HepG2 (cell line): Measurements from ENCODE around the gene DEFB123. TPM values are rescaled to one million over a fixed set of nuclear protein-coding genes. Genes with fewer than 3 reads are reported as not detected.

Experiments used
- ATAC-seq: fragments of 200-7000 bp; cut with Tn5 transposase; 3 replicates; pipeline ENCODE4 v1.9.1; 2020; ENCODE audit warnings: mild to moderate bottlenecking, moderate library complexity
- BruUV-seq: library from RNA; stranded (reverse); fragments of 400-500 nt; replicated peaks from 2 replicates; lab custom pipeline; 2021; lab: Mats Ljungman, UMichigan
- CTCF ChIA-PET: fragments of 300-600 bp; formaldehyde crosslinking; extraction: SDS; loops from one replicate; lab custom pipeline; 2021; ENCODE audit warnings: low total read pairs, inconsistent platforms, low intra/inter-chr PET ratio; lab: Yijun Ruan, JAX
- POLR2A ChIA-PET: fragments of 350-600 bp; sonication (Branson Sonifier 250); formaldehyde crosslinking; loops from one replicate; lab custom pipeline; 2020; ENCODE audit warnings: antibody characterized with exemption, inconsistent platforms; lab: Yijun Ruan, JAX
- DNase-seq: peaks from one replicate; pipeline ENCODE4 v3.0.0-alpha.2; 2015; ENCODE audit warnings: low spot score
- FAIRE-seq: peaks from 3 replicates; lab custom pipeline; 2011; peaks lifted over from hg19 to GRCh38; lab: Jason Lieb, UNC
- H2AFZ ChIP-seq: one replicate; pipeline ENCODE4 v1.6.1; 2011; ENCODE audit warnings: low read length, inconsistent platforms
- H3K27ac ChIP-seq: fragments of 300-600 bp; 3 replicates; pipeline ENCODE4 v1.8.0; 2011; ENCODE audit warnings: mixed run types, mild to moderate bottlenecking, mixed read lengths, low read length, inconsistent platforms; ENCODE audit not compliant: insufficient read depth; ENCODE audit errors: extremely low read length
- H3K27me3 ChIP-seq, 2 experiments: fragments of 200-600 bp in 1 of 2; 2 replicates in 1 of 2; 3 replicates in 1 of 2; pipeline versions ENCODE4 v1.6.0 to v1.8.0; 2011; ENCODE audit warnings: low read length in 2 of 2, mild to moderate bottlenecking in 2 of 2, moderate library complexity in 2 of 2, inconsistent platforms in 1 of 2; ENCODE audit not compliant: insufficient read depth in 2 of 2, control insufficient read depth in 1 of 2
- H3K36me3 ChIP-seq, 2 experiments: fragments of 200-600 bp in 1 of 2; replicated peaks in 1 of 2; 2 replicates in 1 of 2; 3 replicates in 1 of 2; pipeline versions ENCODE4 v1.5.1 to v1.8.0; 2011; ENCODE audit warnings: low read length in 2 of 2, inconsistent platforms in 1 of 2; ENCODE audit not compliant: insufficient read depth in 2 of 2, control insufficient read depth in 1 of 2
- H3K4me1 ChIP-seq: 2 replicates; pipeline ENCODE4 v1.5.1; 2012; ENCODE audit warnings: low read length, inconsistent platforms; ENCODE audit not compliant: insufficient read depth
- H3K4me2 ChIP-seq: 2 replicates; pipeline ENCODE4 v1.6.0; 2011; ENCODE audit warnings: low read depth, low read length, inconsistent platforms
- H3K4me3 ChIP-seq, 3 experiments: fragments of 200-600 bp in 1 of 3; sonication (generic), shearing (Covaris generic) in 1 of 3; replicated peaks in 1 of 3; 2 replicates each; pipeline ENCODE4 v1.5.1; 2011 to 2016; ENCODE audit warnings: low read length in 3 of 3, inconsistent platforms in 2 of 3, low read depth in 2 of 3, mild to moderate bottlenecking in 2 of 3, control low read depth in 1 of 3, mixed read lengths in 1 of 3; ENCODE audit not compliant: insufficient read depth in 1 of 3
- H3K79me2 ChIP-seq: one replicate; pipeline ENCODE4 v1.6.1; 2011; ENCODE audit warnings: low read length, inconsistent platforms; ENCODE audit not compliant: insufficient read depth
- H3K9ac ChIP-seq: 2 replicates; pipeline ENCODE4 v1.6.0; 2011; ENCODE audit warnings: mild to moderate bottlenecking, low read depth, low read length, inconsistent platforms; ENCODE audit not compliant: insufficient read depth
- H3K9me3 ChIP-seq: 2 replicates; pipeline ENCODE4 v1.5.1; 2012; ENCODE audit warnings: mild to moderate bottlenecking, low read length
- H4K20me1 ChIP-seq: 2 replicates; pipeline ENCODE4 v1.6.0; 2011; ENCODE audit warnings: inconsistent platforms, mild to moderate bottlenecking, low read length, moderate library complexity; ENCODE audit not compliant: insufficient read depth
- ATRX ChIP-seq: sonication (generic); formaldehyde crosslinking; IDR thresholded peaks from 2 replicates; pipeline ENCODE4 v1.4.0; 2020; ENCODE audit warnings: missing genetic modification reagents, borderline replicate concordance
- EZH2 ChIP-seq: conservative IDR thresholded peaks from 2 replicates; pipeline ENCODE4 v1.6.1; 2012; ENCODE audit warnings: mild to moderate bottlenecking, low read depth, low read length, moderate library complexity
- ZNF205 ChIP-seq: IDR thresholded peaks from 2 replicates; pipeline ENCODE4 v1.6.1; 2018; ENCODE audit warnings: missing biosample characterization, missing genetic modification reagents
- ZNF282 ChIP-seq: fragments of 450-650 bp; IDR thresholded peaks from 2 replicates; pipeline ENCODE4 v1.6.1; 2018; ENCODE audit not compliant: partially characterized antibody
- ZNF44 ChIP-seq: sonication (generic); formaldehyde crosslinking; IDR thresholded peaks from 2 replicates; pipeline ENCODE4 v1.5.1; 2020; ENCODE audit warnings: mild to moderate bottlenecking, missing genetic modification reagents
- ZSCAN22 ChIP-seq: sonication (generic); formaldehyde crosslinking; IDR thresholded peaks from 2 replicates; pipeline ENCODE4 v1.4.0; 2020; ENCODE audit warnings: mild to moderate bottlenecking, missing genetic modification reagents
- WGBS: methylation state at CpG from one replicate; pipeline ENCODE4 v1.1.6; 2017; ENCODE audit warnings: low lambda C conversion rate; 5-methylcytosine and 5-hydroxymethylcytosine counted together
- in situ Hi-C: cut with HindIII; loops from 2 replicates; pipeline ENCODE4 v1.10.0; 2017; ENCODE audit warnings: low pct_unique_long_range_greater_than_20kb; ENCODE audit not compliant: extremely low pct_ligation_motif_present
- intact Hi-C: fragments of 100-400 bp; cut with micrococcal nuclease; formaldehyde crosslinking; loops from one replicate; pipeline ENCODE4 v1.10.0; 2022; ENCODE audit not compliant: unreplicated experiment
- polyA plus RNA-seq, 8 experiments: library from polyadenylated mRNA; depleted of rRNA in 3 of 8; stranded (reverse) in 7 of 8; unstranded in 1 of 8; fragments of >200 nt; fragmentation: Illumina TruSeq in 4 of 8; extraction: Trizol in 4 of 8; gene quantifications; 2 replicates each; pipeline versions ENCODE4 v1.2.1 to v1.2.3, GENCODE V29; 2011 to 2016; ENCODE audit warnings: low read depth in 4 of 8, missing spikeins in 1 of 8, mixed read lengths in 1 of 8; ENCODE audit not compliant: insufficient read depth in 1 of 8
- total RNA-seq, 5 experiments: library from RNA; depleted of rRNA; stranded (reverse); fragments of >200 nt; fragmentation: Illumina TruSeq; extraction: Trizol; gene quantifications; 2 replicates each; pipeline ENCODE4 v1.2.3, GENCODE V29; 2016; ENCODE audit warnings: low read depth in 1 of 5
- TF ChIP-seq, protein P1 (sequence below): sonication (generic); formaldehyde crosslinking; IDR thresholded peaks from 2 replicates; pipeline ENCODE4 v1.5.0; 2020; ENCODE audit warnings: mild to moderate bottlenecking, missing genetic modification reagents, borderline replicate concordance
- TF ChIP-seq, protein P2 (sequence below): sonication (generic); formaldehyde crosslinking; IDR thresholded peaks from 2 replicates; pipeline ENCODE4 v1.5.0; 2020; ENCODE audit warnings: missing genetic modification reagents
- TF ChIP-seq, protein P3 (sequence below): sonication (generic); formaldehyde crosslinking; IDR thresholded peaks from 2 replicates; pipeline ENCODE4 v1.9.0; 2021; ENCODE audit warnings: missing genetic modification reagents, mild to moderate bottlenecking, borderline replicate concordance

Gene DEFB123
- total and polyA plus RNA-seq, 2 of the 13 experiments (the other 11 are each of a cell fraction or from before 2014, with no cell fraction given): not detected

DNA sequence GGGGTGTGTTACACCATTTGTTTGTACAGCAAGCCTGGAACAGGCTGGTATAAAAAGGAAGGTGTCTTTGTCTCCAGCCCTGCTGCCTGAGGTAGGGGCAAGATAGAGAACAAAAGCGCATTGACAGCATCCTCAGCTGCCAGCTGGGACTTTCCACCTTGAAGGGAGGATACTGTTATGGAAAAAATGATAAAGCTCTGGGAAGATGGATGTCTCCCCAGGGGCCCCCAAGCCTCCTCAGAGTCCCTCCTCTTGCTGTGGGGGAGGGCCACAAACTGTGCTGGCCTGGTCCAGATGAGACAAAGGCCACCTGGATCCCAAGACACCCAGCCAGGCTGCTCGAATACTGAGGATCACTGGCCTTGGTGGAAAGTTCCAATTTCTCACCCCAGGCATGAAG lies 47.7 kb downstream of the DEFB123 start:
- ATAC-seq (no peak), DNase-seq (no peak), FAIRE-seq (no peak)
- Histone ChIP-seq H3K4me1 (no peaks in the 10 kb centered on the region), H3K9ac (no peak overlapping the region), H3K79me2 (no peaks in the 10 kb centered on the region), H3K9me3 (no peaks in the 10 kb centered on the region), H3K27ac (no peak overlapping the region), H3K4me3 (no peak overlapping the region), H3K27me3 (peaks cover 3 to 32% of the 10 kb centered on the region in 2 experiments; a peak in 3 of 5 replicates), H3K4me2 (no peak overlapping the region), H3K36me3 (no peaks in the 10 kb centered on the region), H4K20me1 (no peaks in the 10 kb centered on the region), H2AFZ (no peak overlapping the region)
- CTCF ChIA-PET: no interaction called here
- BruUV-seq: no TSS peak
- WGBS: 37% methylated on average over 2 of the region's 2 CpGs
- in situ Hi-C loops: no loop called here
- POLR2A ChIA-PET: no interaction called here
- intact Hi-C loops: no loop called here
- no peak for TF ChIP-seq ATRX (CRISPR knock-in tag)
- TF ChIP-seq ZNF282: no peak
- TF ChIP-seq ZNF44 (CRISPR knock-in tag): no peak
- TF ChIP-seq, protein P1, sequence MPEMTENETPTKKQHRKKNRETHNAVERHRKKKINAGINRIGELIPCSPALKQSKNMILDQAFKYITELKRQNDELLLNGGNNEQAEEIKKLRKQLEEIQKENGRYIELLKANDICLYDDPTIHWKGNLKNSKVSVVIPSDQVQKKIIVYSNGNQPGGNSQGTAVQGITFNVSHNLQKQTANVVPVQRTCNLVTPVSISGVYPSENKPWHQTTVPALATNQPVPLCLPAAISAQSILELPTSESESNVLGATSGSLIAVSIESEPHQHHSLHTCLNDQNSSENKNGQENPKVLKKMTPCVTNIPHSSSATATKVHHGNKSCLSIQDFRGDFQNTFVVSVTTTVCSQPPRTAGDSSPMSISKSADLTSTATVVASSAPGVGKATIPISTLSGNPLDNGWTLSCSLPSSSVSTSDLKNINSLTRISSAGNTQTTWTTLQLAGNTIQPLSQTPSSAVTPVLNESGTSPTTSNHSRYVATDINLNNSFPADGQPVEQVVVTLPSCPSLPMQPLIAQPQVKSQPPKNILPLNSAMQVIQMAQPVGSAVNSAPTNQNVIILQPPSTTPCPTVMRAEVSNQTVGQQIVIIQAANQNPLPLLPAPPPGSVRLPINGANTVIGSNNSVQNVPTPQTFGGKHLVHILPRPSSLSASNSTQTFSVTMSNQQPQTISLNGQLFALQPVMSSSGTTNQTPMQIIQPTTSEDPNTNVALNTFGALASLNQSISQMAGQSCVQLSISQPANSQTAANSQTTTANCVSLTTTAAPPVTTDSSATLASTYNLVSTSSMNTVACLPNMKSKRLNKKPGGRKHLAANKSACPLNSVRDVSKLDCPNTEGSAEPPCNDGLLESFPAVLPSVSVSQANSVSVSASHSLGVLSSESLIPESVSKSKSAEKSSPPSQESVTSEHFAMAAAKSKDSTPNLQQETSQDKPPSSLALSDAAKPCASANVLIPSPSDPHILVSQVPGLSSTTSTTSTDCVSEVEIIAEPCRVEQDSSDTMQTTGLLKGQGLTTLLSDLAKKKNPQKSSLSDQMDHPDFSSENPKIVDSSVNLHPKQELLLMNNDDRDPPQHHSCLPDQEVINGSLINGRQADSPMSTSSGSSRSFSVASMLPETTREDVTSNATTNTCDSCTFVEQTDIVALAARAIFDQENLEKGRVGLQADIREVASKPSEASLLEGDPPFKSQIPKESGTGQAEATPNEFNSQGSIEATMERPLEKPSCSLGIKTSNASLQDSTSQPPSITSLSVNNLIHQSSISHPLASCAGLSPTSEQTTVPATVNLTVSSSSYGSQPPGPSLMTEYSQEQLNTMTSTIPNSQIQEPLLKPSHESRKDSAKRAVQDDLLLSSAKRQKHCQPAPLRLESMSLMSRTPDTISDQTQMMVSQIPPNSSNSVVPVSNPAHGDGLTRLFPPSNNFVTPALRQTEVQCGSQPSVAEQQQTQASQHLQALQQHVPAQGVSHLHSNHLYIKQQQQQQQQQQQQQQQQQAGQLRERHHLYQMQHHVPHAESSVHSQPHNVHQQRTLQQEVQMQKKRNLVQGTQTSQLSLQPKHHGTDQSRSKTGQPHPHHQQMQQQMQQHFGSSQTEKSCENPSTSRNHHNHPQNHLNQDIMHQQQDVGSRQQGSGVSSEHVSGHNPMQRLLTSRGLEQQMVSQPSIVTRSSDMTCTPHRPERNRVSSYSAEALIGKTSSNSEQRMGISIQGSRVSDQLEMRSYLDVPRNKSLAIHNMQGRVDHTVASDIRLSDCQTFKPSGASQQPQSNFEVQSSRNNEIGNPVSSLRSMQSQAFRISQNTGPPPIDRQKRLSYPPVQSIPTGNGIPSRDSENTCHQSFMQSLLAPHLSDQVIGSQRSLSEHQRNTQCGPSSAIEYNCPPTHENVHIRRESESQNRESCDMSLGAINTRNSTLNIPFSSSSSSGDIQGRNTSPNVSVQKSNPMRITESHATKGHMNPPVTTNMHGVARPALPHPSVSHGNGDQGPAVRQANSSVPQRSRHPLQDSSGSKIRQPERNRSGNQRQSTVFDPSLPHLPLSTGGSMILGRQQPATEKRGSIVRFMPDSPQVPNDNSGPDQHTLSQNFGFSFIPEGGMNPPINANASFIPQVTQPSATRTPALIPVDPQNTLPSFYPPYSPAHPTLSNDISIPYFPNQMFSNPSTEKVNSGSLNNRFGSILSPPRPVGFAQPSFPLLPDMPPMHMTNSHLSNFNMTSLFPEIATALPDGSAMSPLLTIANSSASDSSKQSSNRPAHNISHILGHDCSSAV: no peak
- TF ChIP-seq ZNF205: no peak
- TF ChIP-seq, protein P2, sequence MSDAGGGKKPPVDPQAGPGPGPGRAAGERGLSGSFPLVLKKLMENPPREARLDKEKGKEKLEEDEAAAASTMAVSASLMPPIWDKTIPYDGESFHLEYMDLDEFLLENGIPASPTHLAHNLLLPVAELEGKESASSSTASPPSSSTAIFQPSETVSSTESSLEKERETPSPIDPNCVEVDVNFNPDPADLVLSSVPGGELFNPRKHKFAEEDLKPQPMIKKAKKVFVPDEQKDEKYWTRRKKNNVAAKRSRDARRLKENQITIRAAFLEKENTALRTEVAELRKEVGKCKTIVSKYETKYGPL (CRISPR knock-in tag): no peak
- no peak for TF ChIP-seq EZH2
- TF ChIP-seq ZSCAN22 (CRISPR knock-in tag): no peak
- TF ChIP-seq, protein P3, sequence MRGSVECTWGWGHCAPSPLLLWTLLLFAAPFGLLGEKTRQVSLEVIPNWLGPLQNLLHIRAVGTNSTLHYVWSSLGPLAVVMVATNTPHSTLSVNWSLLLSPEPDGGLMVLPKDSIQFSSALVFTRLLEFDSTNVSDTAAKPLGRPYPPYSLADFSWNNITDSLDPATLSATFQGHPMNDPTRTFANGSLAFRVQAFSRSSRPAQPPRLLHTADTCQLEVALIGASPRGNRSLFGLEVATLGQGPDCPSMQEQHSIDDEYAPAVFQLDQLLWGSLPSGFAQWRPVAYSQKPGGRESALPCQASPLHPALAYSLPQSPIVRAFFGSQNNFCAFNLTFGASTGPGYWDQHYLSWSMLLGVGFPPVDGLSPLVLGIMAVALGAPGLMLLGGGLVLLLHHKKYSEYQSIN: no peak
